Esophagus squamous epithelium (tissue), 5 donors: ENCODE data around the gene TNIK. TPM values are rescaled to one million over a fixed set of nuclear protein-coding genes. Genes with fewer than 3 reads are reported as not detected.

Experiments
- DNase-seq: peaks from one replicate; lab custom pipeline; 2025; lab: John Stamatoyannopoulos, UW
- H3K27ac ChIP-seq, 4 donors: fragments of 200-600 bp; sonication (generic); one replicate each; pipeline ENCODE4 v1.5.1; 2016 to 2019; ENCODE audit warnings: mild to moderate bottlenecking in 1 of 4
- H3K27me3 ChIP-seq, 4 donors: fragments of 200-600 bp; sonication (generic); 1 replicate in 3 of 4; 2 replicates in 1 of 4; pipeline versions ENCODE4 v1.5.1 to v1.6.0; 2017 to 2021; ENCODE audit warnings: antibody characterized with exemption in 1 of 4
- H3K36me3 ChIP-seq, 3 donors: fragments of 200-600 bp; sonication (generic); one replicate each; pipeline ENCODE4 v1.5.1; 2016 to 2019
- H3K4me1 ChIP-seq, 3 donors: fragments of 200-600 bp; sonication (generic); one replicate each; pipeline ENCODE4 v1.5.1; 2017 to 2019
- H3K4me3 ChIP-seq, 4 donors: fragments of 200-600 bp; sonication (generic); 1 replicate in 3 of 4; 2 replicates in 1 of 4; pipeline ENCODE4 v1.5.1; 2016 to 2019; ENCODE audit warnings: mild to moderate bottlenecking in 2 of 4, moderate library complexity in 1 of 4
- H3K9me3 ChIP-seq, 3 donors: fragments of 200-600 bp; sonication (generic); one replicate each; pipeline ENCODE4 v1.5.1; 2016 to 2019
- POLR2A ChIP-seq, 4 donors: fragments of 450-650 bp; IDR thresholded peaks; one replicate each; pipeline ENCODE4 v1.6.1; 2017; ENCODE audit warnings: antibody characterized with exemption in 4 of 4, mild to moderate bottlenecking in 4 of 4, moderate library complexity in 3 of 4
- WGBS, 2 donors: methylation state at CpG; one replicate each; pipeline ENCODE4 v1.1.5; 2018; 5-methylcytosine and 5-hydroxymethylcytosine counted together
- intact Hi-C: fragments of 100-400 bp; cut with DNase I; formaldehyde crosslinking; loops from one replicate; pipeline ENCODE4 v1.15.0; 2022
- total RNA-seq, 4 donors: library from RNA; depleted of rRNA; stranded (reverse); fragments of >200 nt; gene quantifications; one replicate each; pipeline ENCODE4 v1.1.0, GENCODE V29; 2016
- TF ChIP-seq, protein P1 (sequence below), 6 experiments: fragments of 450-650 bp in 4 of 6; fragments of 200-600 bp in 2 of 6; sonication (generic) in 2 of 6; IDR thresholded peaks; one replicate each; pipeline ENCODE4 v1.5.1; 2016 to 2019; ENCODE audit warnings: antibody characterized with exemption in 6 of 6, mild to moderate bottlenecking in 4 of 6, moderate library complexity in 4 of 6
- donor health status: DM: yes; HTN: yes; CAD: no.

The TNIK gene
- total RNA-seq, 4 donors from 2014 or later: 2.2 to 11.6 (median 4.7) TPM

DNA sequence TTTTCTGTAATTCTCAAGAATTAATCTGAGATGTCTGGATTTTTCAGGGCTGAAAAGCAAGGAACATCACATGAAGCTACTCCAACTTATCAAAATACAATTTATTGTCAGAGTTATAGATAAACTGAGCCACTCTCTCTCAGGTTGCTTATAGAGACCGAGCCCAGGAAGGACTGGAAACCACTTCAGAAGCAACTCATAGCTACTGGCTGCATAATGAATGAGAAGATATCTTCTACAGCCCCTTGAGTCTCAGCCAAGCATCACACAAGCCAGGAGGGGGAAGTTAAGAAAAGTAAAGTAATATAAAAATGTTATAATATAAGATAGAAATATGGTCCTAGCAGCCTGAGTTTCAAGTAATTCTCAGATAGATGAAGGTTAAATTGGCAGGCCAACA is 186.0 kb downstream of the TNIK start:
- peaks cover 0 to 19% (median 0%) of the 10 kb centered on the region in 3 donors for H3K4me1 ChIP-seq
- no peaks in the 10 kb centered on the region for H3K9me3 ChIP-seq
- H3K27me3 ChIP-seq: no peaks in the 10 kb centered on the region
- H3K27ac ChIP-seq: no peak overlapping the region
- DNase-seq: no peak
- H3K4me3 ChIP-seq: no peak overlapping the region
- TF ChIP-seq, protein P1, sequence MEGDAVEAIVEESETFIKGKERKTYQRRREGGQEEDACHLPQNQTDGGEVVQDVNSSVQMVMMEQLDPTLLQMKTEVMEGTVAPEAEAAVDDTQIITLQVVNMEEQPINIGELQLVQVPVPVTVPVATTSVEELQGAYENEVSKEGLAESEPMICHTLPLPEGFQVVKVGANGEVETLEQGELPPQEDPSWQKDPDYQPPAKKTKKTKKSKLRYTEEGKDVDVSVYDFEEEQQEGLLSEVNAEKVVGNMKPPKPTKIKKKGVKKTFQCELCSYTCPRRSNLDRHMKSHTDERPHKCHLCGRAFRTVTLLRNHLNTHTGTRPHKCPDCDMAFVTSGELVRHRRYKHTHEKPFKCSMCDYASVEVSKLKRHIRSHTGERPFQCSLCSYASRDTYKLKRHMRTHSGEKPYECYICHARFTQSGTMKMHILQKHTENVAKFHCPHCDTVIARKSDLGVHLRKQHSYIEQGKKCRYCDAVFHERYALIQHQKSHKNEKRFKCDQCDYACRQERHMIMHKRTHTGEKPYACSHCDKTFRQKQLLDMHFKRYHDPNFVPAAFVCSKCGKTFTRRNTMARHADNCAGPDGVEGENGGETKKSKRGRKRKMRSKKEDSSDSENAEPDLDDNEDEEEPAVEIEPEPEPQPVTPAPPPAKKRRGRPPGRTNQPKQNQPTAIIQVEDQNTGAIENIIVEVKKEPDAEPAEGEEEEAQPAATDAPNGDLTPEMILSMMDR (IDR thresholded peaks at IDR 0.05): no peak
- no peak for TF ChIP-seq POLR2A (IDR thresholded peaks at IDR 0.05)
- H3K36me3 ChIP-seq: no peaks in the 10 kb centered on the region
- intact Hi-C loops: no loop called here
- 60 to 93% methylated on average over 1 of the region's 1 CpG for WGBS, 2 donors

DNA sequence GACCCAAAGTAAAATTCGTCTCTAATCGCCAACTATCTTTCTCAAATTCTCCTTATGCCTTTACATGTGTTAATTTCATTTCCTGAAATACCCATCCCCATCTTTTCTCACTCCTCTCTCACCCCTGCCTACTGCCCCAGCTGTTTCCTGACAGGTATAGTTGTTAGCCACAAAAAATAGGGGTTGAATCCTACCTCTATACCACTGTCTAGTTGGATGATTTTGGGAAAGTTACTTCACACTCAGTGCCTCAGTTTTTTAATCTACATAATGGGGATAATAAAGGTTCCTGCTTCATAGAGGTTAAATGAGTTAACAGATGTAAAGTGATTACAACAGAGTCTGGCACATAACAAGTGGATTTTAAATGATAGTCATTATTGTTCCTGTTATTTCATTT is 189.7 kb downstream of the TNIK start:
- intact Hi-C loops: no loop called here
- Histone ChIP-seq H3K27me3 (no peaks in the 10 kb centered on the region), H3K4me3 (no peak overlapping the region), H3K4me1 (peaks cover 18 to 42% (median 19%) of the 10 kb centered on the region in 3 donors), H3K27ac (no peak overlapping the region), H3K36me3 (no peaks in the 10 kb centered on the region), H3K9me3 (no peaks in the 10 kb centered on the region)
- WGBS, 2 donors: 89 to 100% methylated on average over 2 of the region's 2 CpGs
- no peak for DNase-seq
- TF ChIP-seq, protein P1 (IDR thresholded peaks at IDR 0.05): no peak
- TF ChIP-seq POLR2A (IDR thresholded peaks at IDR 0.05): no peak

DNA sequence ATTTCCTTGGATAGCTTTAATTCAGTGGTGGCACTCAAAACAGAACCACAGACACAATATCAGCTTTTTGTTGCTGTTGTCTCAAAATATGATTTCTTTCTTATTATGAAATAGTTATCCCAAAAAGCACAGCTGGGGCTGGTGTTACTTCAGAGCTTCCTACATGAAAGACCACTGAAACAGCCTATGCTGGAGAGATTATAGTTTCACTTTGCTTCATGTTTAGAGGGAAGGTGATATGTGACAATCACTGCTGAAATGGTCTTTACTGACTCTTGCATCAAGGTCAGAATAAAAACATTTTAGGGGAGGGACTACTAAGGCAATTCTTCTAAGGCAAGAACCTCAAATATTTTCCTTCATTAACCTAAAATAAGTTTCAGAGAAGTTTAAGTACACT is 190.7 kb downstream of the TNIK start:
- Histone ChIP-seq H3K27me3 (no peaks in the 10 kb centered on the region), H3K36me3 (no peaks in the 10 kb centered on the region), H3K9me3 (no peaks in the 10 kb centered on the region), H3K27ac (no peak overlapping the region), H3K4me3 (no peak overlapping the region), H3K4me1 (peaks cover 18 to 44% (median 19%) of the 10 kb centered on the region in 3 donors)
- intact Hi-C loops: no loop called here
- DNase-seq: no peak
- TF ChIP-seq, protein P1 (IDR thresholded peaks at IDR 0.05): no peak
- TF ChIP-seq POLR2A (IDR thresholded peaks at IDR 0.05): no peak

DNA sequence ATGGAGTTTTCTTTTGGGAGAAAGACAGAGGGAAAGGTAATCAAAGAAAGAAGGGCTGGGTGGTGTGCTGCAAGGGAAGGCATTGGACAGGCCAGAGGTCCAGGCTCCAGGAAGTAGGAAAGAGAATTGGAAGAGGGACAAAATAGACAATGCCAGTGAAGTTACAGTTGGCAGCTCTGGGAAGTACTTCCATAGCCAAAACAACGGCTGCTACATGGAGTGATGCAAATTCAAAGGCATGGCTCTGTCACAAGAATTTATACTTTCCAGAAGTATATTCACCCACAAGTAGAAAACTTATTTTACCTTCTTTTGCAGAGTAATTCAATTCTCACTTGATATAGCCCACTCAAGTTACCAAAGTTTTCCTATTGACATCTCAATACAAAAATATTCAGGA is 191.5 kb downstream of the TNIK start:
- TF ChIP-seq POLR2A (IDR thresholded peaks at IDR 0.05): no peak
- TF ChIP-seq, protein P1 (IDR thresholded peaks at IDR 0.05): no peak
- no peaks in the 10 kb centered on the region for H3K27me3 ChIP-seq
- no peak for DNase-seq
- H3K27ac ChIP-seq: peak overlapping the region in 1 of 4 donors; percentile 66
- no peaks in the 10 kb centered on the region for H3K9me3 ChIP-seq
- no peaks in the 10 kb centered on the region for H3K36me3 ChIP-seq
- WGBS, 2 donors: 32 to 47% methylated on average over 1 of the region's 1 CpG
- intact Hi-C loops: no loop called here
- no peak overlapping the region for H3K4me3 ChIP-seq
- peaks cover 18 to 44% (median 19%) of the 10 kb centered on the region in 3 donors for H3K4me1 ChIP-seq

DNA sequence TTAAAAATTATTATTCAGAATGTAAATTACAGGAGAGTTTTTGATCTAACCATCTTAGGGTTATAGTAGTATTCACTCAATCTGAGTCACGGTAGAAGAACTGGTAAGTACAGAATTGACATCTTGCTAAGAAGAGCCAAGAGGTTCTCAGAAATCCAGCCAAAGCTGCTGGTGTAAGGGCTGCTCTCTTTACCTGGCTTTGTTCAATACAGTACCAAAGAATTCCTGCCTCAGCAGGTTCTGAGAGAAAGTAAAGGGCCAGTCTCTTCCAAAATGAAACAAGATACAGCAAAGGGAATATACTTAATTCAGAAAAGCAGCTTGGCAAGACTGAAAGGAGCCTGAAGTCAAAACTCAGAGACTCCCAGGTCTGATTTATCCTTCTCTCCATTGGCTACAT is 193.1 kb downstream of the TNIK start:
- WGBS, 2 donors: 21 to 23% methylated on average over 1 of the region's 1 CpG
- H3K4me3 ChIP-seq: no peak overlapping the region
- peaks cover 18 to 50% (median 19%) of the 10 kb centered on the region in 3 donors for H3K4me1 ChIP-seq
- peak overlapping the region in 3 of 4 donors; percentile 56 to 66 (median 61) for H3K27ac ChIP-seq
- no peaks in the 10 kb centered on the region for H3K27me3 ChIP-seq
- TF ChIP-seq, protein P1 (IDR thresholded peaks at IDR 0.05): no peak
- TF ChIP-seq POLR2A (IDR thresholded peaks at IDR 0.05): no peak
- no peaks in the 10 kb centered on the region for H3K9me3 ChIP-seq
- intact Hi-C loops: no loop called here
- DNase-seq: no peak
- no peaks in the 10 kb centered on the region for H3K36me3 ChIP-seq
